Testis (tissue), 2 donors: Measurements from ENCODE around the gene NDST1.

Experiments used
- CTCF ChIP-seq, 3 experiments: fragments of 450-650 bp in 2 of 3; fragments of 200-600 bp in 1 of 3; sonication (generic) in 1 of 3; IDR thresholded peaks; one replicate each; pipeline ENCODE4 v1.5.1; 2016 to 2019; ENCODE audit warnings: antibody characterized with exemption in 3 of 3, mild to moderate bottlenecking in 2 of 3, moderate library complexity in 1 of 3
- POLR2A ChIP-seq: fragments of 450-650 bp; IDR thresholded peaks from one replicate; pipeline ENCODE4 v1.6.1; 2017; ENCODE audit warnings: antibody characterized with exemption, mild to moderate bottlenecking, moderate library complexity

GRCh38 chr5:150590979-150591695 lies 83.2 kb downstream of the NDST1 start:
- TF ChIP-seq CTCF (IDR thresholded peaks at IDR 0.05) (no peak), POLR2A (no peak)
